Eye (tissue), 1 donor: ENCODE data around the gene AMHR2.
A peak's percentile ranks its signal among the peaks of the same experiment; 100 is the strongest.
"Not testable (repeated sequence)": the region's sequence is repeated elsewhere in the genome, so short reads cannot be mapped to it uniquely, and the experiment has no call there.

Experiments
- DNase-seq: peaks from one replicate; pipeline ENCODE4 v3.0.0-alpha.2; 2015

The AMHR2 gene

DNA sequence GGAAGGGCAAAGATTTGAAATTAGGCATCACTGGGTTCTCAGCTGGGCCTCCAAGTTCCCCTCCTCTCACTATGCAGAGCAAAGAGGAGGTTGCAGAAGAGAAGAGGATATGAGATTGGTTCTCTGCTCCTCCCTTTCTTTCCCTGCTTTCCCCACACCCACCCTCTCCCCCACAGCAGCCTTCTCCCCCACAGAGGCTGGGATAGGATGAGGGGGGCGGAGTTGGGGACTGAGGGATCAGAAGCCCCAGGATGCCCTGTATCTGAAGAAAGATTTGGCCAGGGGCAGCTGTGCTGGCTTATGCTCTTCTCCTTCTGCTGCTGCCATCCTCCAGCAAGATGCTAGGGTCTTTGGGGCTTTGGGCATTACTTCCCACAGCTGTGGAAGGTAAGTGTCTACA is at the start of gene AMHR2:
Gene AMHR2, plus strand, starts transcription at position 259 of the 400 bp plus-strand sequence. Its CDS starts 80 bp downstream, at position 339.
- DNase-seq = no peak

DNA sequence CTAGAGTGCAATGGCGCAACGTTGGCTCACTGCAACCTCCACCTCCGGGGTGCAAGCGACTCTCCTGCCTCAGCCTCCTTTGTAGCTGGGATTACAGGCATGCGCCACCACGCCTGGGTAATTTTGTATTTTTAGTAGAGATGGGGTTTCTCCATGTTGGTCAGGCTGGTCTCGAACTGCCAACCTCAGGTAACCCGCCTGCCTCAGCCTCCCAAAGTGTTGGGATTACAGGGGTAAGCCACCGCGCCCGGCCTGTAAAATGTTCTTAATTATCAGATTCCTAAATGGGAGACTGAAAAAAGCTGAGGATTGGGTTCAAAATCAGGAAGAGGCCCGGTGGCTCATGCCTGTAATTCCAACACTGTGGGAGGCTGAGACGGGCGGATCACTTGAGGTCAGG is 49.4 kb upstream of the AMHR2 start:
- not testable (repeated sequence) for DNase-seq

DNA sequence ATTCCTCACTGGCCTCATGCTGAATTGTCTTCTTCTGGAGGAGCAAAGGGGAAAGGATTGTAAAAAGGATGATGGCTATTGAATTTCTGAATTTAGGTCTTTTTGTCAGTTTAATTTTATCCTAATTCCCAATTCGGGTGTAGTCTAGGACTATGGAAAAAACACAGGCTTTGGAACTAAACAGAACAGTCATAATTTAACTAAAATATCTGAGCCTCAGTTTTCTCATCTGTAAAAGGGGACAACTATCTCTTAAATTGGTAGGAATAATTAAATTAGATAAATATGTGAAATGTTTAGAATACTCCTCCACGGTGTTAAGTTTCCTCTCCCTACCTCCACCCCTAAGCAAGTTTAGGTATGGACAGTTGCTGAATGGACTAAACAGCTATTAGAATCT is 46.9 kb upstream of the AMHR2 start:
- DNase-seq = no peak

DNA sequence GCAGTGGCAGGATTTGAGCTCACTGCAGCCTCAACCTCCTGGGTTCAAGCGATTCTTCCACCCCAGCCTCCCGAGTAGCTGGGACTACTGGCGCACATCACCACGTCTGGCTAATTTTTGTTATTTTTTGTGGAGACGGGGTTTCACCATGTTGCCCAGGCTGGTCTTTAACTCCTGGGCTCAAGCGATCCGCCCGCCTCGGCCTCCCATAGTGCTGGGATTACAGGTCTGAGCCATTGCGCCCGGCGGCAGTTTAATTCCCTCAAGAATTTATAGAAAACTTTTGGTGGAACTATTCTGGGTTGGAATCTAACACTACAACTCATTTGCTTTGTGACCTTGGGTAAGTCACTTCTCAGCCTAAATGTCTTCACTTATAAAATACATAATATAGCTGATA is 45.4 kb upstream of the AMHR2 start:
- no peak for DNase-seq

DNA sequence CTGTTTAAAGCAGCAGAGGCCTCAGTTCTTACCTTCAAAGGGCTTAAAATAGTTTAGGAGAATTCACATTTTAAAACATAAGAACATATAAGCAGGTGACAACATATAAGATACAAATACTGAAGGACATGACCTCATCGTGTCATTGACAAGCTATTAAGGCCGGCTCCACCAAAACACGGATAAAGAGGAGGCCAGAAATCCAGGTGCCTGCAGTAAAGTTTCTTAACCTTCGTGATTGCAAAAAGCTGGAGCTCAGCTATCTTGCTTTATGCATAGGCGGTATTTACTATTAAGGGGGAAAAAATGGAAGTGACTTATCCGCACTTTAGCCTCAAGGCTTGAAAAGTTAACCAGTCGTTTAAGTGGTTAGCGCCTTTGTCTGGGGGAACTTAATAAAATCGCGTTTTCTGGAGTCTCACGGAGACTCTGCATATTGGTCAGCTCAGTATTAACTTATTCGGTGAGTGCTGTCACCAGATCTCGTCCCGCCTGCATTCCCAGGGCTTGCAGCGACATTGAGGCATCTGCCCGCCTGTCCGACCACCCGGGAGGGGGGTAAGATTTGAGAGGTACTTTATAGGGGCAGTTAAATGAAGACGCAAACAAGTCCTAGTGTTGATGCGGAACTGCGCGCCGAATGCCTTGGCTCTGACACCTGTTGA is 44.8 kb upstream of the AMHR2 start:
- DNase-seq = no peak

DNA sequence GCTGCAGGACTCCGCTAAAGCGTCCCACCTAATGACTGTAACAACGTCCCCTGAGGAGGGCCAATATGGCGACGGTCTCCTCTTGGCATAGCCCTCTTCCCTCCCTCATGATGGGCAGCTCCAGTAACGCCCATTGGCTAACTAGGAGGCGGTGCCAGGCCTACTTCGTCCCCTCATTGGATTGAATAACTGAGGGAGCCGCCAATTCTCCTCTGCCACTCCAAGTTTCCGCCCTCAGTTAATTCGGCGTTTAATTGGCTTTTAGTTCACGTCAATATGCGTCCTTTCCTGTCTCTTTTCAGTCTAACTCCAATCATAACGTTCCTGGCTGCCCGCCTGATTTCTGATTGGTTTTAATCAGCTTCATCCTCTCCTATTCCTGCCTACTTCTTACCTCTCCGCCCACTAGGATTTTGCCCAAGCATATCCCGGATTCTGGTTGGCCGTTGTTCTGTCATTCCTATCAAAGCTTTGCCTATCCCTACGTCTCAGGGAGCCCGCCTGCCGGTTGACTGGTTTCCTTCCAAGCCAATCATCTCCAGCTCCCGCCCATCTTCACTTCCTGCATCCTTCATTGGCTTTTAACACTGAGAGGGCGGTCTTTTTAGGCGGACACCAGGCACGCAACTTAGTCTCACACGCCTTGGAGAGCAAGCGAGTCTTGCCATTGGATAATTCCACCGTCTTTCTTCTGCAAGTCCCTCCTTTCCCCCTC is 44.1 kb upstream of the AMHR2 start:
- peak; percentile 100 for DNase-seq

DNA sequence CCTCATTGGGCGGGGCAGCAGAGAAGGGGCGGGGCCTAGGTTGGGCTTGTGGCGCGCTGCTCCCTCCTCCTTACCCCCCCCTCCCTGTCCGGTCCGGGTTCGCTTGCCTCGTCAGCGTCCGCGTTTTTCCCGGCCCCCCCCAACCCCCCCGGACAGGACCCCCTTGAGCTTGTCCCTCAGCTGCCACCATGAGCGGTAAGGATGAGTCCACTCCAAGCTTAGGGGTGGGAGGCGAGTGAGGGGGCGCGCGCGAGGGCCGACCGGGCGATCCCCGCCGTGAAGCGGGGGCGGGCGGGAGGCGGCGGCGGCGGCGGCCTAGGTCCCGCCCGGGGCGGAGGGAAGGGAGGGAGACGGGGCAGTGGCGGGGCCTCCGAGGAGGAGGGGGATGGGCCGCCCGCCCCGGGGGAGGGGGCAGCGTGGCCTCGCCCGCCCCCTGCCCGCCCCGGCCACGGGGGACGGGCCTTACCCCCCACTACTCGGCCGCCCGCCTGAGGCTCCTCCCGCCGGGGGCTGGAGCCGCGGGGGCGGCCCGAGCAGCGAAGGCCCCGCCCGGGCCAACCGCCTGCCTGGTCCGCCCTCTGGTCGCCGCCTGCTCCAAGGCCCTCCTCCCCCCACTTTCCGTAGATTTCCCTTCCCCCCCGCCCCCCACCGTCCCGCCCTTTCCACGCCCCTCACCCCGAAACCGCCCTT is 43.4 kb upstream of the AMHR2 start, which contains the start of gene SP1:
Gene SP1, plus strand, starts transcription at position 73 of the 690 bp plus-strand sequence. Its CDS starts 116 bp downstream, at position 189.
- DNase-seq = no peak

DNA sequence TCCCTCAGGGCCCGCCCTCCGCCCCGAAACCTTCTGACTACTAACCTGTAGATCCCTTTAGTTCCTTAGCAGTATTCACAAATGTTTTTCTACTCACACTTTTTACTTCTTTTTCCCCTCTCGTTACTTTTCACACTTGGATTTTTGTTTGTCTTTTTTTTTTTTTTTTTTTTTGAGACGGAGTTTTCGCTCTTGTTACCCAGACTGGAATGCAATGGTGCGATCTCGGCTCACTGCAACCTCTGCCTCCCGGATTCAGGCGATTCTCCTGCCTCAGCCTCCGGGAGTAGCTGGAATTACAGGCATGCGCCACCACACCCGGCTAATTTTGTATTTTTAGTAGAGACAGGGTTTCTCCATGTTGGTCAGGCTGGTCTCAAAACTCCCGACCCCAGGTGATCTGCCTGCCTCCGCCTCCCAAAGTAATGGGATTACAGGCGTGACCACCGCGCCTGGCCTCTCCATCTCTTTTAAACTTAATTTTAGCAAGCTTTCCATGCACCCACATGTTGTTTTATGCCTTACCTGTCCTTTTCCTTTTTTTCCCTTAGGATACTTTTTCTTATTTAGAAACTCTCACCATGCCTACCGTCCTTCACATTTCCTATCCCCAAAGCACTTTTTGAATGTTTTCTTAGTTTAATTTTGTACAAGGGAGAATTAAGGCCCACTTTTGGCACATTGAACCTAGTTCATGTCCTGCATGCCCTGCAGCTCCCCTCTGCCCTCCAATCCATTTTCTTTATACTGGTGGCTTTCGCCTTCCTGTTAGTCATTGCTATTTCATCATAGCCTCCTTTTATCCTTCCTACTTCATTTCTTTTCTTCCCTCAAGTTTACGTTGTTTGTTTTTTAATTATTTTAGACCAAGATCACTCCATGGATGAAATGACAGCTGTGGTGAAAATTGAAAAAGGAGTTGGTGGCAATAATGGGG is 42.6 kb upstream of the AMHR2 start:
- DNase-seq = peak; percentile 89

DNA sequence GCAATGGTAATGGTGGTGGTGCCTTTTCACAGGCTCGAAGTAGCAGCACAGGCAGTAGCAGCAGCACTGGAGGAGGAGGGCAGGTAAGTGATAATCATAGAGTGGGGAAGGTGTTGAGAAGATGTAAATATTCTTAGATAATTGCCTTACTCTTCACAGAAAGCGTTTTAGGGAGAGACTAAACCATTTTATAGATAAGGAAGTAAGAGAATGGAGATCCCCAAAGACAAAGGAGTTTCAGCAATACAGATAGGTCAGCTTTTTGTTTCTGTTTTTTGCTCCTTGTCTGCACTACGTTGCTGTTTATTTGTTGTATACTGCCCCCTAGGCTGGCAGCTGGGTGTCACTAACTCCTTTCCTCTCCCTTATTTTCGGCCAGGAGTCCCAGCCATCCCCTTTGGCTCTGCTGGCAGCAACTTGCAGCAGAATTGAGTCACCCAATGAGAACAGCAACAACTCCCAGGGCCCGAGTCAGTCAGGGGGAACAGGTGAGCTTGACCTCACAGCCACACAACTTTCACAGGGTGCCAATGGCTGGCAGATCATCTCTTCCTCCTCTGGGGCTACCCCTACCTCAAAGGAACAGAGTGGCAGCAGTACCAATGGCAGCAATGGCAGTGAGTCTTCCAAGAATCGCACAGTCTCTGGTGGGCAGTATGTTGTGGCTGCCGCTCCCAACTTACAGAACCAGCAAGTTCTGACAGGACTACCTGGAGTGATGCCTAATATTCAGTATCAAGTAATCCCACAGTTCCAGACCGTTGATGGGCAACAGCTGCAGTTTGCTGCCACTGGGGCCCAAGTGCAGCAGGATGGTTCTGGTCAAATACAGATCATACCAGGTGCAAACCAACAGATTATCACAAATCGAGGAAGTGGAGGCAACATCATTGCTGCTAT is 41.7 kb upstream of the AMHR2 start:
- DNase-seq = no peak

DNA sequence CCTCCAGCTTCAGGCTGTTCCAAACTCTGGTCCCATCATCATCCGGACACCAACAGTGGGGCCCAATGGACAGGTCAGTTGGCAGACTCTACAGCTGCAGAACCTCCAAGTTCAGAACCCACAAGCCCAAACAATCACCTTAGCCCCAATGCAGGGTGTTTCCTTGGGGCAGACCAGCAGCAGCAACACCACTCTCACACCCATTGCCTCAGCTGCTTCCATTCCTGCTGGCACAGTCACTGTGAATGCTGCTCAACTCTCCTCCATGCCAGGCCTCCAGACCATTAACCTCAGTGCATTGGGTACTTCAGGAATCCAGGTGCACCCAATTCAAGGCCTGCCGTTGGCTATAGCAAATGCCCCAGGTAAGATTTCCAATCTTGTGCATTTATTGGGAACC is 40.4 kb upstream of the AMHR2 start:
- DNase-seq = no peak

DNA sequence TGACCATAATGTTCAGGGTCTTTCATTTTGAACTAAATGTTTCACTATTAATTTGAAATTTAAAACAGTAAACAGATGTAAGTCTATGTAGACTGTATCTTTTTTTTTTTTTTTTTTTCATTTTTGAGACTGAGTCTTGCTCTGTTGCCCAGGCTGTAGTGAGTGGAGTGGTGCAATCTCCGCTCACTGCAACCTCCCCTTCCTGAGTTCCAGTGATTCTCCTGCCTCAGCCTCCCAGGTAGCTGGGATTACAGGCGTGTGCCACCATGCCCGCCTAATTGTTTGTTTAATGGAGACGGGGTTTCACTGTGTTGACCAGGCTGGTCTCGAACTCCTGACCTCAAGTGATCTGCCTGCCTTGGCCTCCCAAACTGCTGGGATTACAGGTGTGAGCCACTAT is 37.3 kb upstream of the AMHR2 start:
- not testable (repeated sequence) for DNase-seq

DNA sequence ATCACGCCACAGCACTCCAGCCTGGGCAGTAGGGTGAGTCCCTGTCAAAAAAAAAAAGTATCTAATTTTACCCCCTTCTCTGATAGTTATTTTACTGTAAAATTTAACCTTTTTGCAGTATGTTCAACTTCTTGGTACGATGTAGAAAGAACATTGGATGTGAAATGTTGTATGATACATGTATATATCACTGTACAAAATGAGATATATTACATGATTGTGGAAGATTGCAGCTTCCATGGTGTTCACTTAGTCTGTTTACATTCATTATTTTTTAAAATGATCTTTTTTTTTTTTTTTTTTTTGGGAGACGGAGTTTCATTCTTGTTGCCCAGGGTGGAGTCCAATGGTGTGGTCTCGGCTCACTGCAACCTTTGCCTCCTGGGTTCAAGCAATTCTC is 34.7 kb upstream of the AMHR2 start:
- DNase-seq = no peak

DNA sequence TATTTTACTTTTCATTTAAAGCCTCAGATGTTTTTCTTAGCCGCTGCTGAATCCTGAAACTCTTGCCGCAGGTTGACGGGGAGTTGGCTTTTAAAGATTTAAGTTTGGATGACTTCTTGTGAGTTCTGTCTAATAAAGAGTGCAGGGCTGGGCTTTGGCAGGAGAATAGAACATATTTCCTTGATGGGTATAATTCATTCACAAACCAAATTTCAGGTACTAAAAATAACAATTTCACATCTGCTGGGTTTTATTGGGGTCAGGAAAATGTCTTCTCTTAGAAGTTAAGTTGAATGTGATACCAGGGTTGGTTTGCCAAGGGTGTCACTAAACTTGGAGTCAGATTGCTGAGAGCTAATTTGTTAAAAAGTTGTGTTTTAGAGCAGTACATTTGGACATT is 34.0 kb upstream of the AMHR2 start:
- DNase-seq = no peak

DNA sequence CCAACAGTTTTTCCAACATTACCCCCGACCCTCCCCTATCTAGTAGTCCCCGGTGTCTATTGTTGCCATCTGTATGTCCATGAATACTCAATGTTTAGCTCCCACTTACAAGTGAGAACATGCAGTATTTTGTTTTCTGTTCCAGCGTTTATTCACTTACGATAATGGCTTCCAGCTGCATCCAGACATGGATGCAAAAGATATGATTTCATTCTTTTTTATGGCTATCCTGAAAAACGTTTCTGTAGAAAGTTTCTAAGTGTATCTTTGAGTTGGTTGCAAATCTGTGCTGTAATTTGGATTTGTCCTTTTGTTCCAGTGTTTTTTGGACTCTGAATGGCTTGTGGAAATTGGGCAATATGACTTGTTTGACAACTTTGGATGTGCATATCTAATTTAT is 31.9 kb upstream of the AMHR2 start:
- DNase-seq = peak; percentile 55

DNA sequence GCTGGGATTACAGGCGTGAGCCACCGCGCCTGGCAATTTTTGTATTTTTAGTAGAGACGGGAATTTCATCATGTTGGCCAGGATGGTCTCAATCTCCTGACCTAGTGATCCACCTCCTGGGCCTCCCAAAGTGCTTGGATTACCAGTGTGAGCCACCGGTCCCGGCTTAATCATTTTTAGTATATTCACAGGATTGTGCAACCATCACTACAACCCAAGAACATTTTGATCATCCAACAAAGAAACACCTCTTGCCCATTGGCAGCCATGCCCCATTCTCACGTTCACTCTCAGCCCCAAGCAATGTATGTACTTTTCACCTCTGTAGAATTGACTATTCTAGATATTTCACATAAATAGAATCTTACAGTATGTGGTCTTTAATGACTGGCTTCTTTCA is 23.8 kb upstream of the AMHR2 start:
- DNase-seq = no peak

DNA sequence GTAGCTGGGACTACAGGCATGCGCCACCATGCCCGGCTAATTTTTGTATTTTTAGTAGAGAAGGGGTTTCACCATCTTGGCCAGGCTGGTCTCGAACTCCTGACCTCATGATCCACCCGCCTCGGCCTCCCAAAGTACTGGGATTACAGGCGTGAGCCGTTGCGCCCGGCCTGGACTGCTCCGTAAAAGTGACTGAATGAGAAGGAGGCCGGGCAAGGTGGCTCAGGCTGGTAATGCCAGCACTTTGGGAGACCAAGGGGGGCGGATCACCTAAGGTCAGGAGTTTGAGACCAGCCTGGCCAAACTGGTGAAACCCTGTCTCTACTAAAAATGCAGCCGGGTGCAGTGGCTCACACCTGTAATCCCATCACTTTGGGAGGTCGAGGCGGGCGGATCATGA is 21.3 kb upstream of the AMHR2 start:
- not testable (repeated sequence) for DNase-seq

DNA sequence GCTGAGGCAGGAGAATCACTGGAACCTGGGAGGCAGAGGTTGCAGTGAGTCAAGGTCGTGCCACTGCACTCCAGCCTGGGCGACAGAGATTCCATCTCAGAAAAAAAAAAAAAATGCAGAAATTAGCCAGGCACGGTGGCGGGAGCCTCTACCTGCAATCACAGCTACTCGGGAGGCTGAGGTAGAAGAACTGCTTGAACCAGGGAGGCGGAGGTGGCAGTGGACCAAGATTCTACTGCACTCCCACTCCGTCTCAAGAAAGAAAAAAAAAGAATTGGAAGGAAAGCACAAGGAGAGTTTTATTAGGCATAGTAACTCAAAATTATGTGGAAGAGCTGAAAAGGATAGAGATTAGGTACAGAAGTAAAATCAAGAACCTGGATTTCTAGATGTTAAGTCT is 20.8 kb upstream of the AMHR2 start:
- DNase-seq = no peak

DNA sequence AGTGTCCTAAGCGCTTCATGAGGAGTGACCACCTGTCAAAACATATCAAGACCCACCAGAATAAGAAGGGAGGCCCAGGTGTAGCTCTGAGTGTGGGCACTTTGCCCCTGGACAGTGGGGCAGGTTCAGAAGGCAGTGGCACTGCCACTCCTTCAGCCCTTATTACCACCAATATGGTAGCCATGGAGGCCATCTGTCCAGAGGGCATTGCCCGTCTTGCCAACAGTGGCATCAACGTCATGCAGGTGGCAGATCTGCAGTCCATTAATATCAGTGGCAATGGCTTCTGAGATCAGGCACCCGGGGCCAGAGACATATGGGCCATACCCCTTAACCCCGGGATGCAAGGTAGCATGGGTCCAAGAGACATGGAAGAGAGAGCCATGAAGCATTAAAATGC is 12.7 kb upstream of the AMHR2 start:
- no peak for DNase-seq

DNA sequence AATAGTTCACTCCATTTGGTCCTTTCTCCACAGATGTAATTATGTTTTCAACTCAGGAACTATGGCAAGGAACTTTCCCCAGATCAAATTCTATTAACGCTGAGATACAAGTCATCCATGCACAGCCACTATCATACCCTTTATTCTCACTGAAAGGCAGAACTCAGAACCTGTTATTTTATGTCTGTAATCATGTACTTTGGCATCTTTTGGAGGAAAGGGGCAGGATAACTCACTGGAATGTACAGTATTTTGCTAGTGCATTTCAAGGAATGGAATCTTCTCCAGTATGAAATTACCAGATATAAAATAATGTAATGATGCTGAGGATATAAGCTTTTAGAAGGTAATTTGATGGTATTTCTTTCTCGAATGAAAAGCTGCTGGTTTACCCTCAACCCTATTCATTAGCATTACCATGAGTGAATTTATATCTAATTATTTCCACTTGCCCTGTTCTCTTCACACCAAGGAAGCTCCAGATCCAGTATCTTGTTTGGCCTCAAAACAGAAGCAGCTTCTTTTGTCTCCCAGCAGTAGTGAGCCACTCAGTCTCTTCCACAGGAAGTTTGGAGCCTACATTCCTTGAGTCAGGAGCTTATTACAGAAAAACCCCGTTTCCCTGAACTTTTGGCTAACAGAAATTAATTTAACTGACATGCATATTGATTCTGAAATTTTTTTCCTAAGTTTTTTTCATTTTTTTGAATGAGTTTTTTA is 10.0 kb upstream of the AMHR2 start:
- peak; percentile 72 for DNase-seq

DNA sequence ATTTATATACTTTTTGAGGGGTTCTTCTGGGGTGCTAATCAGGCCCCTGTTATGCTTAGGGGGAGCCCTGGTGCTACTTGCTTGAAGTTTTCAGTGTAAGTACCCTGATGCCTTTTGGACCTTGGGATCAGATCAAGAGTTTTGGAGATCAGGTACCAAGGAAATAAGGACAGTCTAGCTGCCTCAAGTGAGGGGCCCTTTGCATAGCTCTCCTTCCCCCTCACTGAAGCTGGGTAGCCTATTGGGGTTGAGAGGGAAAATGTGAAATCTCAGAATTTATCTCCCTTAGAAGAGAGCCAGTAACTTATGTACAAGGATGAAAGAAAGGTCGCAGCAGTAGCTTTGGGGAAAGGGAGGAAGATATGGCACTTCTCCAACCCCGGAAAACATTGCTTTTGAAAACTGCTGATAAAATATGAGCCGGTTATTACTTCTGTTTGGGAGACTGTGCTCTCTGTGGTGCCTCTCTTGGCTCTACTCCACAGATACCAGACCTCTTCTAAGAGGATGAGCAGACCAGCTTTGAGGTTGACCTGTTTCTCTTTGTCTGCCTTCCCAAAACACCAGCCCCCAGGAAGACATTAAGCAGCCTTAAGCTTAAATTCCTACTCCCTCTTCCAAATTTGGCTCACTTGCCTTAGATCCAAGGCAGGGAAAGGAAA is 8.8 kb upstream of the AMHR2 start:
- no peak for DNase-seq
